Measurements from ENCODE around the gene TAOK3. TPM values are rescaled to one million over a fixed set of nuclear protein-coding genes. Genes with fewer than 3 reads are reported as not detected.
A peak's percentile ranks its signal among the peaks of the same experiment; 100 is the strongest.

Gene TAOK3
- total and polyA plus RNA-seq, 2 donors (not counting 3 experiments of a cell fraction or from before 2014, with no cell fraction given), result 11.3 to 23.1 TPM

- H3K4me3 ChIP-seq (replicated peaks in 1 of 3; ENCODE audit: insufficient read depth in 1 of 3, low read depth in 1 of 3, low read length in 3 of 3), result peak overlapping the region; percentile 30 to 82 (median 75)
- no peaks in the 10 kb centered on the region for H3K27me3 ChIP-seq (ENCODE audit: control insufficient read depth in 2 of 2, insufficient read depth in 2 of 2, low read length in 2 of 2)
- no peaks in the 10 kb centered on the region for H3K9me3 ChIP-seq (replicated peaks; ENCODE audit: control insufficient read depth, insufficient read depth, low read length)
- H3K27ac ChIP-seq (ENCODE audit: insufficient read depth, low read depth, low read length), result peak overlapping the region; percentile 49
- peaks cover 4% of the 10 kb centered on the region for H3K4me1 ChIP-seq (ENCODE audit: control insufficient read depth, extremely low read depth, insufficient read depth, low read length)
- FAIRE-seq (no peak), DNase-seq (ENCODE audit: low read depth, low spot score) (peak; percentile 45)
- intact Hi-C loops (cut with micrococcal nuclease), result loop anchor here (1.0 to 5.0 kb wide), 6 partner anchors 11 to 259 kb away; partner anchors contain the start of genes RFC5 and VSIG10
- POLR2A ChIA-PET, result interaction anchor here (0.8 kb wide), 1 partner anchor 120 kb away, joined by 3 read pairs; the partner anchor contains the start of gene RFC5
- CTCF ChIA-PET, result interaction anchor here (0.7 to 1.4 kb wide), 10 partner anchors 9 to 261 kb away, joined by 3 to 17 read pairs (median 6); partner anchors contain the start of gene SUDS3
- no peaks in the 10 kb centered on the region for H3K9me1 ChIP-seq (replicated peaks; ENCODE audit: control insufficient read depth, extremely low read depth, insufficient read depth, low read length)
- H3K36me3 ChIP-seq (ENCODE audit: control insufficient read depth in 2 of 2, extremely low read depth in 1 of 2, insufficient read depth in 2 of 2, low read length in 2 of 2), result peaks cover 6 to 13% of the 10 kb centered on the region in 2 experiments
- H3K79me2 ChIP-seq (ENCODE audit: control insufficient read depth, insufficient read depth, low read length), result peaks cover 15% of the 10 kb centered on the region
- H4K20me1 ChIP-seq (replicated peaks; ENCODE audit: control insufficient read depth, extremely low read depth, insufficient read depth, low read length), result no peaks in the 10 kb centered on the region
- no peak for TF ChIP-seq MYC (IDR thresholded peaks at IDR 0.05; ENCODE audit: low read depth, low read length)
- no peak for TF ChIP-seq POLR2A (IDR thresholded peaks at IDR 0.05; ENCODE audit: low read depth, low read length)
- no peak for TF ChIP-seq CTCF (IDR thresholded peaks at IDR 0.05; ENCODE audit: extremely low read depth in 1 of 2, insufficient read depth in 1 of 2, low read depth in 1 of 2, low read length in 2 of 2)
- TF ChIP-seq JUN (IDR thresholded peaks at IDR 0.05; ENCODE audit: borderline replicate concordance, insufficient read depth, insufficient read length, low read depth), result no peak
- H3K4me2 ChIP-seq (ENCODE audit: insufficient read depth, low read length), result peak overlapping the region; percentile 77
- peak overlapping the region; percentile 72 for H3K9ac ChIP-seq (replicated peaks; ENCODE audit: extremely low read depth, insufficient read depth, low read length)
- dilution Hi-C loops (cut with MboI; ENCODE audit: extremely low pct_ligation_motif_present, low sequenced_read_pairs), result no loop called here
- no TSS peak for BruUV-seq (replicated peaks)
- peak overlapping the region; percentile 71 for H2AFZ ChIP-seq (ENCODE audit: low read depth, low read length)
Measured at GRCh38 chr12:118136559-118137003, 236.1 kb downstream of the TAOK3 start.

All from endothelial cell of umbilical vein (primary cell).